ENCODE measurements around the gene ITSN1. TPM values are rescaled to one million over a fixed set of nuclear protein-coding genes. Genes with fewer than 3 reads are reported as not detected.

Gene ITSN1
- total and polyA plus RNA-seq, 5 donors: 32.8 to 83.6 (median 64.4) TPM

DNA sequence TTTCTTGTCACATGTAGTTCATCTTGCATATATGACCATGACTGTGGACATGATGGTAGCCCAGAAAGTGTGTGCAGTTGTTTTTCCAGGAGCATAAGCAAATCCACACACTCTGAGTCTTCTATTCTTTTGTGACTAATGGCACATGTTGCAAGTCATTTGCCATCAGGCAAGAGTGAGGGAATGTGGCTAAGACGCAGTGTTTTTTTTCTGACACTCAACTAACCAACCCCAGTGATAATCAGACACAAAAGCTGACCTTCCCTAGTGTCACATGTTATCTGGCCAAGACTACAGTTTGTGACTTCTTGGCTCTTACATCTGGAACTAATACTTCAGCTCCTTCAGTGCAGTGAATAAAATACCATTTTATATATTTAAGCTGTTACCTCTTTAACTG, 108.8 kb downstream of the ITSN1 start:
- no peak for DNase-seq
- Histone ChIP-seq H3K9me3 (ENCODE audit: control insufficient read depth, low read length) (no peaks in the 10 kb centered on the region), H3K4me3 (ENCODE audit: low read length) (no peak overlapping the region), H3K4me1 (ENCODE audit: control insufficient read depth, insufficient read depth, low read length) (peaks cover 3% of the 10 kb centered on the region), H3K27ac (ENCODE audit: low read length) (no peak overlapping the region), H3K27me3 (ENCODE audit: control insufficient read depth, insufficient read depth) (no peaks in the 10 kb centered on the region)
- ATAC-seq: peak; percentile 46 to 51
- intact Hi-C loops (cut with DNase I): loop anchor here in 1 of 4 donors (10.0 kb wide), 1 partner anchor 96 kb away; no protein-coding TSS in a partner anchor
- 32% methylated on average over 1 of the region's 1 CpG for WGBS

DNA sequence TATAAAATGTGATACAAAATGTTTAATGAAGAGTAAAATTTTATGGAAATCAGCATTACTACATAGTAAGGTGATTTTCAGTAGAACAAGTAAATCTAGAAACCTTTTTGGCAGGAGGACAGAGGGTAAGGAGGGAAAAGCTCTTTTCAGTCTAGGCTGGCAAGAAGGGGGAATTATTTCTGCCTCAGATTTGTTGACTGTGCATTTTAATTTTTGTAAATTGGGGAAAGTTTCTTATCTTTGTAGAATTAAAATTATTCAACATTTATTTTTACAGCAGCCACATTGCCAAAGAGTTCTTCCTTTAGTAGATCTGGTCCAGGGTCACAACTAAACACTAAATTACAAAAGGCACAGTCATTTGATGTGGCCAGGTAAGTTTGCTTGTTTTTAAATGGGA, 109.2 kb downstream of the ITSN1 start:
- intact Hi-C loops (cut with DNase I): loop anchor here in 1 of 4 donors (10.0 kb wide), 1 partner anchor 97 kb away; no protein-coding TSS in a partner anchor
- H3K27ac ChIP-seq (ENCODE audit: low read length): no peak overlapping the region

DNA sequence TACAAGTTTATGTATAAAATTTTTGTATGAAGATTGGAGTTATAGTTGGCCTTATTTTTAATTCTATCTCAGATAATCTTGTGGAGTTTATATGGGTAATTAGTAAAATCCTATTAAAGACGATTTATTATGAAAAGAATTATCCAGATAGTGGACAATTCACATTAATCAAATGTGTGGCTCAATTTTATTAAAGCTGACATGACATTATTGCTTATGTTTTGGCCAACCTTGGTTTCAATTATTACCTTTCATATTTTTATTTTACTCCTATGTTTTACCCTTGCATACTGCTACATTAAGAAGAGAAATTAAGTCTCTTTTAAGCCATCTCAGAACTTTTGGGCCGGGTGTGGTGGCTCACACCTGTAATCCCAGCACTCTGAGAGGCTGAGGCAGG, 110.0 kb downstream of the ITSN1 start:
- Histone ChIP-seq H3K27ac (ENCODE audit: low read length) (no peak overlapping the region), H3K9me3 (ENCODE audit: control insufficient read depth, low read length) (no peaks in the 10 kb centered on the region), H3K27me3 (ENCODE audit: control insufficient read depth, insufficient read depth) (no peaks in the 10 kb centered on the region), H3K4me3 (ENCODE audit: low read length) (no peak overlapping the region), H3K4me1 (ENCODE audit: control insufficient read depth, insufficient read depth, low read length) (peaks cover 3% of the 10 kb centered on the region)
- no peak for ATAC-seq
- 88% methylated on average over 2 of the region's 2 CpGs for WGBS
- DNase-seq: no peak
- intact Hi-C loops (cut with DNase I): loop anchor here in 1 of 4 donors (10.0 kb wide), 1 partner anchor 97 kb away; no protein-coding TSS in a partner anchor

More for the DNA sequence above, 109.2 kb downstream of the ITSN1 start:
- Histone ChIP-seq H3K27me3 (ENCODE audit: control insufficient read depth, insufficient read depth) (no peaks in the 10 kb centered on the region), H3K4me1 (ENCODE audit: control insufficient read depth, insufficient read depth, low read length) (peaks cover 3% of the 10 kb centered on the region), H3K9me3 (ENCODE audit: control insufficient read depth, low read length) (no peaks in the 10 kb centered on the region), H3K4me3 (ENCODE audit: low read length) (no peak overlapping the region)
- no peak for ATAC-seq
- no peak for DNase-seq

DNA sequence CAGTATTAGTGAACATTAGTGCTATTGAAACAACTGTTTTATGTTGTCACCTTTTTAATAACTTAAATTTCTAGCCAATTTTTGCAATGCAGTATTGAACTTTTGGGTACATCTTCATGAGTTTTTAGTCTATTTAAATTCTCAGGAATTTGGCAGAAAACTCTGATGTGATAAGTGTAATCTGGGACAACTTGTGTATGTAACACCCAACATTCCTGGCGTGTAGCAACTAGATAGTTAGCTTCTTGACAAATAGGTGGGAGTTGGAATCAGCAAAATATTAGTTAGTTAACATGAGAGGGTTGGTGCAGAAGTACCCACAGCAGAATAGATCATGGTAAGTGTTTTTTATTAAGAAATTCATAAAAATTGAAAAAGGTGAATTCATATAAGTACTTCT, 111.6 kb downstream of the ITSN1 start:
- ATAC-seq: no peak
- DNase-seq: no peak
- 40% methylated on average over 1 of the region's 1 CpG for WGBS
- Histone ChIP-seq H3K27me3 (ENCODE audit: control insufficient read depth, insufficient read depth) (no peaks in the 10 kb centered on the region), H3K4me1 (ENCODE audit: control insufficient read depth, insufficient read depth, low read length) (peaks cover 3% of the 10 kb centered on the region), H3K4me3 (ENCODE audit: low read length) (no peak overlapping the region), H3K9me3 (ENCODE audit: control insufficient read depth, low read length) (no peaks in the 10 kb centered on the region), H3K27ac (ENCODE audit: low read length) (no peak overlapping the region)
- intact Hi-C loops (cut with DNase I): loop anchor here in 1 of 4 donors (10.0 kb wide), 1 partner anchor 99 kb away; no protein-coding TSS in a partner anchor

DNA sequence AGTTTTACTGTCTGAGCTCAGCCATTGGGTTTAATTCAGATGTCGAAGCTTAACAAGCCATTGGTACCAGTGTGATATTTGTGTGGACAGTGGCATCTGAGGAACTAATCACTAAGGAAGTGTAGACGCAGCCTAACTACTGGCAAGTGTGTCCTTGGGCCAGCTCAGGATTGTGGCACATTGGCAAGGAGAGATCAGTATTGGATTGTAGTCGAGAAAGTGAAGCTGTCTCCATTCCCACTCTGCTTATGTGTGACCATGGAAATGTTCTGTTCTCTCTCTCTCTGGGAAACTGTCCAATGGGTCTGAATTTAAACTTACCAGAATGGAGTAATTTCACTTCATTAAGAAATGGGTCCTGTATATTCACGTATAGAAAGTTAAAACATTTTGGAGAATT, 112.2 kb downstream of the ITSN1 start:
- intact Hi-C loops (cut with DNase I): loop anchor here in 1 of 4 donors (10.0 kb wide), 1 partner anchor 100 kb away; no protein-coding TSS in a partner anchor
- ATAC-seq: peak; percentile 60 to 78
- Histone ChIP-seq H3K9me3 (ENCODE audit: control insufficient read depth, low read length) (no peaks in the 10 kb centered on the region), H3K27me3 (ENCODE audit: control insufficient read depth, insufficient read depth) (no peaks in the 10 kb centered on the region), H3K4me3 (ENCODE audit: low read length) (no peak overlapping the region), H3K27ac (ENCODE audit: low read length) (peak overlapping the region; percentile 50), H3K4me1 (ENCODE audit: control insufficient read depth, insufficient read depth, low read length) (peaks cover 3% of the 10 kb centered on the region)
- WGBS: 39% methylated on average over 4 of the region's 4 CpGs
- no peak for DNase-seq

DNA sequence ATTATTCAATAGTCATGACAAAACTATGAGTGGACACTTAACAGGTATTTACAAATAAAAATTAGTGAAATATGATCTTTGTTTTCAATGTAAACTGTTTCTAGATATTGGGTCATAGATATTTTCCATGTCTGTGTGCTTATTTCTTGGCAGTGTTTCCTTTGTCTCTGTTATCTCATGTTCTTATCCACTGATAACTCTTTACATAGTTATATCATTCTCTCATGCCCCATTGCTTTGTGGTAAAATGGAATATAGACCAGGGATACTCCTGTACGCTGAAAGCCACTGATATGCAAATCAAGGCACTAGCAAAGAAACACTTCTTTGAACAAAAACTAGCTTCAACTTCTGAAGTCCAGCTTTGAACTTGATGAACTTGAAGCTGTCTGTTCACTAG, 113.1 kb downstream of the ITSN1 start:
- Histone ChIP-seq H3K9me3 (ENCODE audit: control insufficient read depth, low read length) (no peaks in the 10 kb centered on the region), H3K4me3 (ENCODE audit: low read length) (no peak overlapping the region), H3K4me1 (ENCODE audit: control insufficient read depth, insufficient read depth, low read length) (peaks cover 3% of the 10 kb centered on the region), H3K27ac (ENCODE audit: low read length) (no peak overlapping the region), H3K27me3 (ENCODE audit: control insufficient read depth, insufficient read depth) (no peaks in the 10 kb centered on the region)
- no peak for DNase-seq
- intact Hi-C loops (cut with DNase I): loop anchor here in 1 of 4 donors (10.0 kb wide), 1 partner anchor 101 kb away; no protein-coding TSS in a partner anchor
- 77% methylated on average over 1 of the region's 1 CpG for WGBS
- no peak for ATAC-seq

DNA sequence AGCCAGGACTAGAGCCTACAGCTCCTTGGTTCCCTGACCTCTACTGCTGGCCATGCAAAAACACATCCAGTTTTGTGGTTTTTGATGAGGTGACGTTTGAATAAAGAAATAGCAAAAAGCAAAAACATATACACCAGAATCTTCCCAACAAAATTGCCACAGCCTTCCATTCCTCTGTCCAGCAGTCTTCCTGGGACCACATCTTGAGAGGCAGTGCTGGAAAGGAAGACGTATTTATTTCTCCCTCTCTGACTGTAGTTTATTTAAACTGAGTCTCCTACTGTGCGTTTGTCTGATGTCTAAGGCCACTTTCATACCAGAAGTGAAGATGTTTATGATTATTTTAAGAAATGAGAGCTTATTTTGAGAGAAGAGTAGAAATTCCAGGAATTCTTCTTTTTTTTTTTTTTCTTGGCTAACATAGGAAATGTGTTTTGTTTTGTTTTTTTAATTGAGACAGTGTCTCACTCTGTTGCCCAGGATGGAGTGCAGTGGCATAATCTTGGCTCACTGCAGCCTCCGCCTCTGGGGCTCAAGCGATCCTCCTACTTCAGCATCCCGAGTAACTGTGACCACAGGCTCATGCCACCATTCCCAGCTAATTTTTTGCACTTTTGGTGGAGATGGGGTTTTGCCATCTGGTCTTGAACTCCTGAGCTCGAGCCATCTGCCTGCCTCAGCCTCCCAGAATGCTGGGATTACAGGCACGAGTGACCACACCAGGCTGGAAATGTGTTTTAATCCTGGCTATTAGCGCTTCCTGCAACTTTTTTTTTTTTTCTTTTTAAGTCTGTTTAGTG, 118.5 kb downstream of the ITSN1 start:
- peak overlapping the region; percentile 18 for H3K4me3 ChIP-seq (ENCODE audit: low read length)
- 46% methylated on average over 9 of the region's 9 CpGs for WGBS
- intact Hi-C loops (cut with DNase I): no loop called here
- no peaks in the 10 kb centered on the region for H3K27me3 ChIP-seq (ENCODE audit: control insufficient read depth, insufficient read depth)
- peak; percentile 27 to 52 for ATAC-seq
- peaks cover 3% of the 10 kb centered on the region for H3K4me1 ChIP-seq (ENCODE audit: control insufficient read depth, insufficient read depth, low read length)
- no peaks in the 10 kb centered on the region for H3K9me3 ChIP-seq (ENCODE audit: control insufficient read depth, low read length)
- H3K27ac ChIP-seq (ENCODE audit: low read length): peak overlapping the region; percentile 23
- DNase-seq: peak in 1 of 3 donors; percentile 49

DNA sequence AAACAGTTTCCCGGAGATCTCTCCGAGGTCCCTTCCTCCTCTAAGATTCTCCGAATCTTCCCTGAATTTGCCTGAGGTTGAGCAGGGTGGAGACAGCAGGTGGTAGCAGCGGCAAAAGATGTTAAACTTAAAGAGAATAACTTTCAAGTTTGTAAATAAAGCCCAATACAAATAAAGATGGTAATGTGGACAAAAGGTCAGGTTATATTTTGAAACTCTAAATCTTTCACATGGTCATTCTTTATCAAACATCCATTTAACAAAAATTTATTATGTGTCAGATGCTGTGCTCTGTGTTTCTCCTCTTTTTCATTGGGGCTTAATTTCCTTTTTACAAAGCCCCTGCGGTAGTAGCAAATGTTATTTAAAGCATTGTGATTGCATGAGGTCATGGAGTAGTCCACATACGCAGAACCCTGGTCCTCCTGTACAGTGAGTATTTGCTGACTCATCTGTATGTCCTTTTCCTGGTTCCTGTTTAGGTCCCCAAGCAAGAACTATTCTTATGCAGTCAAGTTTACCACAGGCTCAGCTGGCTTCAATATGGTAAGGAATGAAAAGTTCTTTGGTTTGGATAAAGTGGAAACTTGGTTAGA, 119.2 kb downstream of the ITSN1 start:
- no peak for DNase-seq
- Histone ChIP-seq H3K9me3 (ENCODE audit: control insufficient read depth, low read length) (no peaks in the 10 kb centered on the region), H3K4me3 (ENCODE audit: low read length) (peak overlapping the region; percentile 18), H3K4me1 (ENCODE audit: control insufficient read depth, insufficient read depth, low read length) (peaks cover 3% of the 10 kb centered on the region), H3K27ac (ENCODE audit: low read length) (no peak overlapping the region), H3K27me3 (ENCODE audit: control insufficient read depth, insufficient read depth) (no peaks in the 10 kb centered on the region)
- peak; percentile 84 to 92 for ATAC-seq
- intact Hi-C loops (cut with DNase I): no loop called here
- WGBS: 39% methylated on average over 6 of the region's 6 CpGs

DNA sequence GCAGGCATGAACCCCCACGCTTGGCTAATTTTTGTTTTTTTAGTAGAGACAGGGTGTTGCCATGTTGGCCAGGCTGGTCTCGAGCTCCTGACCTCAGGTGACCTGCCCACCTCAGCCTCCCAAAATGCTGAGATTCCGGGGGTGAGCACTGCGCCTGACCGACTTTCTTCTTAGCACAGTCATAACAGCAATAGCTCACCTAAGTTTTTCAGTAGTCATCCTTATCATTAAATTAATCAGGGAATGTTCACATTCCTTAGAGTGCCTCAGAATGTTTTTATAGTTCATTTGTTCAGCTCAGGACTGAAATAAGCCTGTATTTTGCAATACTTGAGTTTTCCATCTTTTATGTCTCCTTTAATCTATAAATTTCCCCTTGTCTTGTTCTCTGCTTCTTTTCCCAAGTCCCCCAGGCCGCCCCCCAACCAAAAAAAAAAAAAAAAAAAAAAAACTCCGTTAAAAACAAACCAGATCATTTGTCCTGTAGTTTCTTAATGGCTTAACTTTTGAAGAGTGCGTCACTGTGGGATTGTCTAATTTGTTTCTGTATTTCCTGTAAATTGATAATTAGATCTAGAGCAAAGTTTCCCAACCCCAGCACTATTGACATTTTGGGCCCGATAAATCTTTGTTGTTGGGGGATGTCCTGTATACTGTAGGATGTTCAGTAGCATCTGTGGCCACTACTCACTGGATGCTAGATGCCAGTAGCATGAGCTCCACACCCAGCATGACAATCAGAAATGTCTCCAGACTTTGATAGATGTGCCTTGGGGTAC, 120.7 kb downstream of the ITSN1 start:
- no peak overlapping the region for H3K27ac ChIP-seq (ENCODE audit: low read length)
- peaks cover 3% of the 10 kb centered on the region for H3K4me1 ChIP-seq (ENCODE audit: control insufficient read depth, insufficient read depth, low read length)
- no peaks in the 10 kb centered on the region for H3K9me3 ChIP-seq (ENCODE audit: control insufficient read depth, low read length)
- DNase-seq (no peak), ATAC-seq (peak in 1 of 2 donors; percentile 17)
- H3K27me3 ChIP-seq (ENCODE audit: control insufficient read depth, insufficient read depth): no peaks in the 10 kb centered on the region
- no peak overlapping the region for H3K4me3 ChIP-seq (ENCODE audit: low read length)
- intact Hi-C loops (cut with DNase I): no loop called here
- WGBS: 93% methylated on average over 9 of the region's 9 CpGs

DNA sequence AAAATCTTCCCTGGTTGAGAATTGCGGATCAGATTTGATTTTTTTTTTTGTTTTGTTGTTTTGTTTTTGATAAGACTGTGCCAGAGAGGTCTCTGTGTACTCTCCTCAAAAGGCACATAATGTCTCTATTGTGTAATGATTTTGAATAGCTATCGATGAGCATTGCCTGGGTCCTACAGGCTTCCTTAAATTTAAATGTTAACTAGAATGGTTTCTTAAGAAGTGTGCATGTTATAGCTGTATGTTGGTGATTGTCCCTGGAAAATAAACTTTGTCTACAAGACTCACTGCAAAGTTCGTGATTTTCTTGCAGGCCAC, 121.2 kb downstream of the ITSN1 start:
- peaks cover 3% of the 10 kb centered on the region for H3K4me1 ChIP-seq (ENCODE audit: control insufficient read depth, insufficient read depth, low read length)
- no peak overlapping the region for H3K4me3 ChIP-seq (ENCODE audit: low read length)
- WGBS: 76% methylated on average over 3 of the region's 3 CpGs
- H3K27ac ChIP-seq (ENCODE audit: low read length): no peak overlapping the region
- DNase-seq: no peak
- intact Hi-C loops (cut with DNase I): no loop called here
- peak in 1 of 2 donors; percentile 13 for ATAC-seq
- H3K9me3 ChIP-seq (ENCODE audit: control insufficient read depth, low read length): no peaks in the 10 kb centered on the region
- H3K27me3 ChIP-seq (ENCODE audit: control insufficient read depth, insufficient read depth): no peaks in the 10 kb centered on the region

DNA sequence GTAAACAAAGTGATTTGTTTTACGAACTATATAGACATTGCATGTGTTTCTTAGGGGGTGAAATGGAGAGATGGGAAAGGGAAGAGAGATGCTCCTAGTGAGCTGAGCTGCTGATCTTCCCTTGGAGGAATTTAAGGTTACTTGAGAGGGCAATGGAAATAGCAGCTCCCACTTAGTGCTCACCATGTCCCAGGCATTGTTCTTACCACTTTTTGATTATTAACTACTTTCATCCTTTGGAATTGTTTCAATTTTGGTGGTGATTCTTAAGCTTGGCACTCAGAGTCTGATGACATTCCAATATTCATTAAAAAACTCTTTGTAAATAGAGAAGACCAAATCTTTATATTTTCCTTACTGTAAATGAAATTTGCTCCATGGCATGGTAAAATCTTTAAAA, 124.9 kb downstream of the ITSN1 start:
- WGBS: 96% methylated on average over 1 of the region's 1 CpG
- H3K27me3 ChIP-seq (ENCODE audit: control insufficient read depth, insufficient read depth): no peaks in the 10 kb centered on the region
- H3K4me1 ChIP-seq (ENCODE audit: control insufficient read depth, insufficient read depth, low read length): peaks cover 2% of the 10 kb centered on the region
- ATAC-seq (no peak), DNase-seq (no peak)
- intact Hi-C loops (cut with DNase I): no loop called here
- H3K27ac ChIP-seq (ENCODE audit: low read length): no peak overlapping the region
- no peak overlapping the region for H3K4me3 ChIP-seq (ENCODE audit: low read length)
- no peaks in the 10 kb centered on the region for H3K9me3 ChIP-seq (ENCODE audit: control insufficient read depth, low read length)

Data from right cardiac atrium (tissue), 5 donors.